Measurements from ENCODE around the gene PPIG.

DNA sequence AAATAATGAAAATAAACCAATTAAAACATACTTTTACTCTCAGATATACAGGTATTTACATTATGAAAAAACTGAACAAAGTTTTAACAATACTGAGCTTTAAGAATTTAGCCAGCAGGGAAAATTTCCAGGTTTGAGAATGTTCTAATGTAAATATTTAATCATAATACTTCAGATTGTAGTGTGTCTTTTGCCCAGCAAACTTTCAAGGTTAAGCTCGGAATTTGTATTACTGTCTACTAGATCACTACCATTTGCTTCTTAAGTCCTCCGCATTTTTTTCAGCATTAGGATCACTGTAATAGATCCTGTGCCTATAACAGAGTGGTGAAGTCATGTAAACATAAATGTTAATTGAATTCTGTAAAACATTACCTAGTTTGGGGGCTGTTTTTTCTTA, 57.3 kb downstream of the PPIG start:
- TF ChIP-seq, protein P1, sequence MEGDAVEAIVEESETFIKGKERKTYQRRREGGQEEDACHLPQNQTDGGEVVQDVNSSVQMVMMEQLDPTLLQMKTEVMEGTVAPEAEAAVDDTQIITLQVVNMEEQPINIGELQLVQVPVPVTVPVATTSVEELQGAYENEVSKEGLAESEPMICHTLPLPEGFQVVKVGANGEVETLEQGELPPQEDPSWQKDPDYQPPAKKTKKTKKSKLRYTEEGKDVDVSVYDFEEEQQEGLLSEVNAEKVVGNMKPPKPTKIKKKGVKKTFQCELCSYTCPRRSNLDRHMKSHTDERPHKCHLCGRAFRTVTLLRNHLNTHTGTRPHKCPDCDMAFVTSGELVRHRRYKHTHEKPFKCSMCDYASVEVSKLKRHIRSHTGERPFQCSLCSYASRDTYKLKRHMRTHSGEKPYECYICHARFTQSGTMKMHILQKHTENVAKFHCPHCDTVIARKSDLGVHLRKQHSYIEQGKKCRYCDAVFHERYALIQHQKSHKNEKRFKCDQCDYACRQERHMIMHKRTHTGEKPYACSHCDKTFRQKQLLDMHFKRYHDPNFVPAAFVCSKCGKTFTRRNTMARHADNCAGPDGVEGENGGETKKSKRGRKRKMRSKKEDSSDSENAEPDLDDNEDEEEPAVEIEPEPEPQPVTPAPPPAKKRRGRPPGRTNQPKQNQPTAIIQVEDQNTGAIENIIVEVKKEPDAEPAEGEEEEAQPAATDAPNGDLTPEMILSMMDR (tag by site-specific recombination; IDR thresholded peaks at IDR 0.05), result no peak
- TF ChIP-seq HOXA7 (CRISPR knock-in tag; IDR thresholded peaks at IDR 0.05; ENCODE audit: borderline replicate concordance) (no peak), ZNF354C (tag by site-specific recombination; IDR thresholded peaks at IDR 0.05; ENCODE audit: borderline replicate concordance, low read depth) (no peak), ZNF121 (tag by site-specific recombination; IDR thresholded peaks at IDR 0.05) (no peak), ZNF211 (tag by site-specific recombination; IDR thresholded peaks at IDR 0.05; ENCODE audit: low read depth) (no peak), ZNF626 (tag by site-specific recombination; IDR thresholded peaks at IDR 0.05) (no peak), YY1 (tag by site-specific recombination; IDR thresholded peaks at IDR 0.05) (no peak), ZNF302 (tag by site-specific recombination; IDR thresholded peaks at IDR 0.05; ENCODE audit: low read depth) (no peak), ZNF785 (tag by site-specific recombination; IDR thresholded peaks at IDR 0.05) (no peak), KLF16 (tag by site-specific recombination; IDR thresholded peaks at IDR 0.05) (no peak), SP2 (tag by site-specific recombination; IDR thresholded peaks at IDR 0.05) (no peak)
- TF ChIP-seq, protein P2, sequence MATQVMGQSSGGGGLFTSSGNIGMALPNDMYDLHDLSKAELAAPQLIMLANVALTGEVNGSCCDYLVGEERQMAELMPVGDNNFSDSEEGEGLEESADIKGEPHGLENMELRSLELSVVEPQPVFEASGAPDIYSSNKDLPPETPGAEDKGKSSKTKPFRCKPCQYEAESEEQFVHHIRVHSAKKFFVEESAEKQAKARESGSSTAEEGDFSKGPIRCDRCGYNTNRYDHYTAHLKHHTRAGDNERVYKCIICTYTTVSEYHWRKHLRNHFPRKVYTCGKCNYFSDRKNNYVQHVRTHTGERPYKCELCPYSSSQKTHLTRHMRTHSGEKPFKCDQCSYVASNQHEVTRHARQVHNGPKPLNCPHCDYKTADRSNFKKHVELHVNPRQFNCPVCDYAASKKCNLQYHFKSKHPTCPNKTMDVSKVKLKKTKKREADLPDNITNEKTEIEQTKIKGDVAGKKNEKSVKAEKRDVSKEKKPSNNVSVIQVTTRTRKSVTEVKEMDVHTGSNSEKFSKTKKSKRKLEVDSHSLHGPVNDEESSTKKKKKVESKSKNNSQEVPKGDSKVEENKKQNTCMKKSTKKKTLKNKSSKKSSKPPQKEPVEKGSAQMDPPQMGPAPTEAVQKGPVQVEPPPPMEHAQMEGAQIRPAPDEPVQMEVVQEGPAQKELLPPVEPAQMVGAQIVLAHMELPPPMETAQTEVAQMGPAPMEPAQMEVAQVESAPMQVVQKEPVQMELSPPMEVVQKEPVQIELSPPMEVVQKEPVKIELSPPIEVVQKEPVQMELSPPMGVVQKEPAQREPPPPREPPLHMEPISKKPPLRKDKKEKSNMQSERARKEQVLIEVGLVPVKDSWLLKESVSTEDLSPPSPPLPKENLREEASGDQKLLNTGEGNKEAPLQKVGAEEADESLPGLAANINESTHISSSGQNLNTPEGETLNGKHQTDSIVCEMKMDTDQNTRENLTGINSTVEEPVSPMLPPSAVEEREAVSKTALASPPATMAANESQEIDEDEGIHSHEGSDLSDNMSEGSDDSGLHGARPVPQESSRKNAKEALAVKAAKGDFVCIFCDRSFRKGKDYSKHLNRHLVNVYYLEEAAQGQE (tag by site-specific recombination; IDR thresholded peaks at IDR 0.05), result no peak
- TF ChIP-seq, protein P3, sequence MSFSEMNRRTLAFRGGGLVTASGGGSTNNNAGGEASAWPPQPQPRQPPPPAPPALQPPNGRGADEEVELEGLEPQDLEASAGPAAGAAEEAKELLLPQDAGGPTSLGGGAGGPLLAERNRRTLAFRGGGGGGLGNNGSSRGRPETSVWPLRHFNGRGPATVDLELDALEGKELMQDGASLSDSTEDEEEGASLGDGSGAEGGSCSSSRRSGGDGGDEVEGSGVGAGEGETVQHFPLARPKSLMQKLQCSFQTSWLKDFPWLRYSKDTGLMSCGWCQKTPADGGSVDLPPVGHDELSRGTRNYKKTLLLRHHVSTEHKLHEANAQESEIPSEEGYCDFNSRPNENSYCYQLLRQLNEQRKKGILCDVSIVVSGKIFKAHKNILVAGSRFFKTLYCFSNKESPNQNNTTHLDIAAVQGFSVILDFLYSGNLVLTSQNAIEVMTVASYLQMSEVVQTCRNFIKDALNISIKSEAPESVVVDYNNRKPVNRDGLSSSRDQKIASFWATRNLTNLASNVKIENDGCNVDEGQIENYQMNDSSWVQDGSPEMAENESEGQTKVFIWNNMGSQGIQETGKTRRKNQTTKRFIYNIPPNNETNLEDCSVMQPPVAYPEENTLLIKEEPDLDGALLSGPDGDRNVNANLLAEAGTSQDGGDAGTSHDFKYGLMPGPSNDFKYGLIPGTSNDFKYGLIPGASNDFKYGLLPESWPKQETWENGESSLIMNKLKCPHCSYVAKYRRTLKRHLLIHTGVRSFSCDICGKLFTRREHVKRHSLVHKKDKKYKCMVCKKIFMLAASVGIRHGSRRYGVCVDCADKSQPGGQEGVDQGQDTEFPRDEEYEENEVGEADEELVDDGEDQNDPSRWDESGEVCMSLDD (tag by site-specific recombination; IDR thresholded peaks at IDR 0.05), result no peak

Data from HEK293 (cell line).